ENCODE measurements around the gene OR10A3. TPM values are rescaled to one million over a fixed set of nuclear protein-coding genes. Genes with fewer than 3 reads are reported as not detected.

The OR10A3 gene
- total RNA-seq, 2 donors from 2014 or later = not detected

DNA sequence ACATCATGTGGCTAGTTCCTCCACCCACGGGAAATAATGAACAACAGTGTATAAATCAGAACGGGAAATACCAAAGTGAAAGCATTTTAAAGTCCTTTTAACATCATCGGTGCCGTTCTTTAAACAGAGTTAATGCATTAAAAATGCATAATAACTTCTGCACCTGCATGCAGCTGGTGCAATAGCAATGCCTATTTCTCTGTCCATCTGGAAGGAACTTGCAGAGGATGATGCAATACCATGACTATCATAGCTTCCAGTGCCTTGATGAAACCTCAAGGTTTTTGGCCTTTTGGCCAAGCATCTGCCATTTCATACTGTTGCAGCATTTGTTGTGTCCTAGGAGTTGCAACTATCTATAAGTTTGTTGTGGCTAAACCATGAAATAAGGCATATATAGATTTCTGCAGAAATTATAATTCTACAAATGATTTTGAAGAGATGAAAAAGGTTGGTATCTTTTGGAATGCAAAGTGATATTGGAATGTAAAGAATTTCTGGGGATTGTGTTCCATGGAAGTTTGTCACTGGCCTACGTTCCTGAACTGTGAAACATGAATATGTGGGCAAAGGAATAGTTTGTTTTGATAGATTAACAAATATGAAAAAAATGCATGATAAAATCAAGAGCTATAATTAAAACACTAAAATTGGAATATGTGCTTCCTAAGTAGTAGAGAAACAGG, 35.9 kb upstream of the OR10A3 start:
- Histone ChIP-seq H3K9me3 (ENCODE audit: control insufficient read depth, low read length) (no peaks in the 10 kb centered on the region), H3K4me1 (ENCODE audit: control insufficient read depth, insufficient read depth, low read length) (no peaks in the 10 kb centered on the region), H3K27me3 (ENCODE audit: control insufficient read depth, insufficient read depth, low read length, poor library complexity, severe bottlenecking) (no peaks in the 10 kb centered on the region), H3K9ac (ENCODE audit: extremely low read depth, low read length, poor library complexity, severe bottlenecking) (no peak overlapping the region), H3K36me3 (ENCODE audit: control insufficient read depth, insufficient read depth, low read length) (no peaks in the 10 kb centered on the region), H3K4me3 (ENCODE audit: low read length) (no peak overlapping the region), H3K27ac (ENCODE audit: low read depth, low read length) (no peak overlapping the region)
- 91 to 96% methylated on average over 4 to 5 of the region's 5 CpGs for WGBS, 2 experiments (ENCODE audit: insufficient coverage in 1 of 2, insufficient read length in 1 of 2)
- TF ChIP-seq, protein P1, sequence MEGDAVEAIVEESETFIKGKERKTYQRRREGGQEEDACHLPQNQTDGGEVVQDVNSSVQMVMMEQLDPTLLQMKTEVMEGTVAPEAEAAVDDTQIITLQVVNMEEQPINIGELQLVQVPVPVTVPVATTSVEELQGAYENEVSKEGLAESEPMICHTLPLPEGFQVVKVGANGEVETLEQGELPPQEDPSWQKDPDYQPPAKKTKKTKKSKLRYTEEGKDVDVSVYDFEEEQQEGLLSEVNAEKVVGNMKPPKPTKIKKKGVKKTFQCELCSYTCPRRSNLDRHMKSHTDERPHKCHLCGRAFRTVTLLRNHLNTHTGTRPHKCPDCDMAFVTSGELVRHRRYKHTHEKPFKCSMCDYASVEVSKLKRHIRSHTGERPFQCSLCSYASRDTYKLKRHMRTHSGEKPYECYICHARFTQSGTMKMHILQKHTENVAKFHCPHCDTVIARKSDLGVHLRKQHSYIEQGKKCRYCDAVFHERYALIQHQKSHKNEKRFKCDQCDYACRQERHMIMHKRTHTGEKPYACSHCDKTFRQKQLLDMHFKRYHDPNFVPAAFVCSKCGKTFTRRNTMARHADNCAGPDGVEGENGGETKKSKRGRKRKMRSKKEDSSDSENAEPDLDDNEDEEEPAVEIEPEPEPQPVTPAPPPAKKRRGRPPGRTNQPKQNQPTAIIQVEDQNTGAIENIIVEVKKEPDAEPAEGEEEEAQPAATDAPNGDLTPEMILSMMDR (conservative IDR thresholded peaks at IDR 0.05) = no peak
- peak overlapping the region; percentile 25 for H3K27ac Mint-ChIP-seq
- no peaks in the 10 kb centered on the region for H3K36me3 Mint-ChIP-seq (ENCODE audit: low read depth)
- H3K9me3 Mint-ChIP-seq = no peaks in the 10 kb centered on the region
- no peaks in the 10 kb centered on the region for H3K4me1 Mint-ChIP-seq
- no peak for DNase-seq
- H3K4me3 Mint-ChIP-seq = no peak overlapping the region
- no peaks in the 10 kb centered on the region for H3K27me3 Mint-ChIP-seq (ENCODE audit: insufficient read depth)

- peak; percentile 67 for DNase-seq
- Mint-ChIP-seq H3K36me3 (ENCODE audit: low read depth) (no peaks in the 10 kb centered on the region), H3K27ac (no peak overlapping the region), H3K27me3 (ENCODE audit: insufficient read depth) (no peaks in the 10 kb centered on the region), H3K9me3 (no peaks in the 10 kb centered on the region), H3K4me1 (peaks cover 5% of the 10 kb centered on the region), H3K4me3 (no peak overlapping the region)
- WGBS, 2 experiments (ENCODE audit: insufficient coverage in 1 of 2, insufficient read length in 1 of 2) = 92% methylated on average over 2 of the region's 2 CpGs; no CpG with 5 or more reads in 1 of the 2 experiments
- TF ChIP-seq, protein P1 (conservative IDR thresholded peaks at IDR 0.05) = no peak
- no peaks in the 10 kb centered on the region for H3K27me3 ChIP-seq (ENCODE audit: control insufficient read depth, insufficient read depth, low read length, poor library complexity, severe bottlenecking)
- H3K4me3 ChIP-seq (ENCODE audit: low read length) = no peak overlapping the region
- no peaks in the 10 kb centered on the region for H3K9me3 ChIP-seq (ENCODE audit: control insufficient read depth, low read length)
- H3K9ac ChIP-seq (ENCODE audit: extremely low read depth, low read length, poor library complexity, severe bottlenecking) = no peak overlapping the region
- H3K4me1 ChIP-seq (ENCODE audit: control insufficient read depth, insufficient read depth, low read length) = no peaks in the 10 kb centered on the region
- no peaks in the 10 kb centered on the region for H3K36me3 ChIP-seq (ENCODE audit: control insufficient read depth, insufficient read depth, low read length)
- no peak overlapping the region for H3K27ac ChIP-seq (ENCODE audit: low read depth, low read length)
Measured at GRCh38 chr11:7974668-7975067, 33.2 kb upstream of the OR10A3 start.

DNA sequence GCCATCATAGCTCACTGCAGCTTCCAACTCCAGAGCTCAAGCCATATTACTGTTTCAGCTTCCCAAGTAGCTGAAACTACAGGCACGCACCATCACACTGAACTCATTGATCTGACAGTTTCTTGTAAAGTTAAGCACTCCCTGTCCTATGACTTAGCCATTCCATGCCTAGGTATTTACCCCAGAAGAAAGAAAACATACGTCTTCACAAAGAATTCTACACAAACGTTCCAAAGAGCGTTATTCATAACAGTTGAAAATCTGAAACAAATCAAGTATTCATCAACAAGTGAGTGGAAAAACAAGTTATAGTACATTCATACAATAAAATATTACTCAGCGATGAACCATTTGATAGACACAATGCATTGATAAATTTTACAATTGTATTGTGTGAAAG, 31.5 kb upstream of the OR10A3 start:
- H3K27me3 Mint-ChIP-seq (ENCODE audit: insufficient read depth) = no peaks in the 10 kb centered on the region
- DNase-seq = no peak
- Histone ChIP-seq H3K4me3 (ENCODE audit: low read length) (no peak overlapping the region), H3K27me3 (ENCODE audit: control insufficient read depth, insufficient read depth, low read length, poor library complexity, severe bottlenecking) (no peaks in the 10 kb centered on the region), H3K4me1 (ENCODE audit: control insufficient read depth, insufficient read depth, low read length) (no peaks in the 10 kb centered on the region), H3K9ac (ENCODE audit: extremely low read depth, low read length, poor library complexity, severe bottlenecking) (no peak overlapping the region), H3K27ac (ENCODE audit: low read depth, low read length) (no peak overlapping the region), H3K36me3 (ENCODE audit: control insufficient read depth, insufficient read depth, low read length) (no peaks in the 10 kb centered on the region), H3K9me3 (ENCODE audit: control insufficient read depth, low read length) (no peaks in the 10 kb centered on the region)
- WGBS, 2 experiments (ENCODE audit: insufficient coverage in 1 of 2, insufficient read length in 1 of 2) = 86 to 91% methylated on average over 1 to 5 of the region's 5 CpGs
- no peak overlapping the region for H3K27ac Mint-ChIP-seq
- H3K9me3 Mint-ChIP-seq = no peaks in the 10 kb centered on the region
- TF ChIP-seq, protein P1 (conservative IDR thresholded peaks at IDR 0.05) = no peak
- H3K4me1 Mint-ChIP-seq = peaks cover 19% of the 10 kb centered on the region
- H3K4me3 Mint-ChIP-seq = no peak overlapping the region
- H3K36me3 Mint-ChIP-seq (ENCODE audit: low read depth) = no peaks in the 10 kb centered on the region

Data from endodermal cell (in vitro differentiated cells).